Nephron (organoid): ENCODE measurements around the gene GPC1.

Experiments
- H3K27ac Mint-ChIP-seq, 3 experiments: 2 replicates each; pipeline ENCODE4 v1.8.0; 2020; ENCODE audit warnings: mixed read lengths in 3 of 3, mild to moderate bottlenecking in 2 of 3, moderate library complexity in 1 of 3
- H3K27me3 Mint-ChIP-seq: 2 replicates; pipeline ENCODE4 v1.8.0; 2021; ENCODE audit warnings: low read depth, mild to moderate bottlenecking, moderate library complexity, mixed read lengths
- H3K36me3 Mint-ChIP-seq: 2 replicates; pipeline ENCODE4 v1.8.0; 2020; ENCODE audit warnings: low read depth, mixed read lengths
- H3K4me1 Mint-ChIP-seq: 2 replicates; pipeline ENCODE4 v1.8.0; 2020; ENCODE audit warnings: mixed read lengths
- H3K4me3 Mint-ChIP-seq, 3 experiments: 2 replicates each; pipeline ENCODE4 v1.8.0; 2020; ENCODE audit warnings: mild to moderate bottlenecking in 3 of 3, mixed read lengths in 3 of 3, moderate library complexity in 2 of 3
- H3K9me3 Mint-ChIP-seq: 2 replicates; pipeline ENCODE4 v1.8.0; 2020; ENCODE audit warnings: mixed read lengths
- CTCF ChIP-seq, 3 experiments: fragments of 200-600 bp; sonication (generic); IDR thresholded peaks; one replicate each; pipeline ENCODE4 v1.5.0; 2021; ENCODE audit warnings: antibody characterized with exemption in 3 of 3; ENCODE audit not compliant: unreplicated experiment in 3 of 3

The GPC1 gene

GRCh38 chr2:240452462-240453256, 17.2 kb downstream of the GPC1 start:
- Mint-ChIP-seq H3K27me3 (peaks cover 20% of the 10 kb centered on the region), H3K36me3 (no peaks in the 10 kb centered on the region), H3K4me3 (peak overlapping the region; percentile 84 to 85 (median 84)), H3K4me1 (peaks cover 32% of the 10 kb centered on the region), H3K9me3 (no peaks in the 10 kb centered on the region), H3K27ac (no peak overlapping the region)
- no peak for TF ChIP-seq CTCF (IDR thresholded peaks at IDR 0.05; ENCODE audit: unreplicated experiment in 3 of 3)

- Mint-ChIP-seq H3K4me1 (peaks cover 37% of the 10 kb centered on the region), H3K9me3 (no peaks in the 10 kb centered on the region), H3K4me3 (peak overlapping the region; percentile 89 to 91 (median 91)), H3K27ac (peak overlapping the region in 1 of 3 experiments; percentile 72), H3K36me3 (no peaks in the 10 kb centered on the region), H3K27me3 (peaks cover 20% of the 10 kb centered on the region)
- TF ChIP-seq CTCF (IDR thresholded peaks at IDR 0.05; ENCODE audit: unreplicated experiment in 3 of 3) = no peak
Measured at GRCh38 chr2:240453461-240454105, 18.1 kb downstream of the GPC1 start.

- H3K27me3 Mint-ChIP-seq = peaks cover 20% of the 10 kb centered on the region
- H3K9me3 Mint-ChIP-seq = no peaks in the 10 kb centered on the region
- H3K36me3 Mint-ChIP-seq = no peaks in the 10 kb centered on the region
- peak overlapping the region; percentile 89 to 91 (median 91) for H3K4me3 Mint-ChIP-seq
- no peak for TF ChIP-seq CTCF (IDR thresholded peaks at IDR 0.05; ENCODE audit: unreplicated experiment in 3 of 3)
- peak overlapping the region in 2 of 3 experiments; percentile 9 to 72 for H3K27ac Mint-ChIP-seq
- H3K4me1 Mint-ChIP-seq = peaks cover 37% of the 10 kb centered on the region
Measured at GRCh38 chr2:240454106-240454901, 18.8 kb downstream of the GPC1 start.

- Mint-ChIP-seq H3K27ac (no peak overlapping the region), H3K4me3 (peak overlapping the region; percentile 89 to 91 (median 91)), H3K9me3 (no peaks in the 10 kb centered on the region), H3K4me1 (peaks cover 28% of the 10 kb centered on the region), H3K27me3 (peaks cover 20% of the 10 kb centered on the region), H3K36me3 (no peaks in the 10 kb centered on the region)
- TF ChIP-seq CTCF (IDR thresholded peaks at IDR 0.05; ENCODE audit: unreplicated experiment in 3 of 3) = no peak
Measured at GRCh38 chr2:240455272-240455646, 19.8 kb downstream of the GPC1 start.

- Mint-ChIP-seq H3K9me3 (no peaks in the 10 kb centered on the region), H3K4me1 (peaks cover 29% of the 10 kb centered on the region), H3K27me3 (peaks cover 20% of the 10 kb centered on the region), H3K27ac (no peak overlapping the region), H3K4me3 (peak overlapping the region in 2 of 3 experiments; percentile 24 to 48), H3K36me3 (no peaks in the 10 kb centered on the region)
- TF ChIP-seq CTCF (IDR thresholded peaks at IDR 0.05; ENCODE audit: unreplicated experiment in 3 of 3) = no peak
Measured at GRCh38 chr2:240455647-240456446, 20.4 kb downstream of the GPC1 start.
